HEK293 (cell line): Measurements from ENCODE around the gene SEC61G.

Experiments
- CTCF ChIA-PET: fragments of 350-600 bp; formaldehyde crosslinking; extraction: SDS; loops from one replicate; lab custom pipeline; 2021; ENCODE audit warnings: antibody characterized with exemption; lab: Yijun Ruan, JAX
- POLR2A ChIA-PET: fragments of 300-600 bp; formaldehyde crosslinking; extraction: SDS; loops from one replicate; lab custom pipeline; 2020; ENCODE audit warnings: antibody characterized with exemption, inconsistent platforms; lab: Yijun Ruan, JAX
- H3K27ac ChIP-seq: fragments of 200-500 bp; sonication (Bioruptor generic); 2 replicates; pipeline ENCODE4 v1.5.1; 2014; ENCODE audit warnings: low read depth, low read length, control low read depth, inconsistent platforms; ENCODE audit errors: extremely low read depth
- H3K36me3 ChIP-seq, 2 experiments: fragments of 200-500 bp in 1 of 2; sonication (Bioruptor generic) in 1 of 2; 1 replicate in 1 of 2; 2 replicates in 1 of 2; pipeline ENCODE4 v1.5.1; 2014 to 2017; ENCODE audit warnings: inconsistent platforms in 2 of 2, low read length in 2 of 2; ENCODE audit not compliant: control insufficient read depth in 2 of 2, insufficient read depth in 1 of 2
- H3K4me1 ChIP-seq: fragments of 200-500 bp; sonication (Bioruptor generic); 2 replicates; pipeline ENCODE4 v1.5.1; 2014; ENCODE audit warnings: mild to moderate bottlenecking, low read length, inconsistent platforms; ENCODE audit not compliant: control insufficient read depth, insufficient read depth
- H3K4me3 ChIP-seq: 2 replicates; pipeline ENCODE4 v1.5.1; 2011; ENCODE audit warnings: low read depth, mild to moderate bottlenecking, control low read depth, low read length, moderate library complexity
- H3K9me3 ChIP-seq: fragments of 200-500 bp; sonication (Bioruptor generic); 2 replicates; pipeline ENCODE4 v1.5.1; 2014; ENCODE audit warnings: low read depth, low read length, inconsistent platforms; ENCODE audit not compliant: control insufficient read depth, insufficient read depth
- IKZF3 ChIP-seq: fragments of 450-650 bp; IDR thresholded peaks from 2 replicates; pipeline ENCODE4 v1.5.0; 2018; ENCODE audit warnings: missing biosample characterization, mild to moderate bottlenecking, missing genetic modification characterization, moderate library complexity
- PRDM10 ChIP-seq: fragments of 450-650 bp; formaldehyde crosslinking; IDR thresholded peaks from 2 replicates; pipeline ENCODE4 v1.5.1; 2016; ENCODE audit warnings: missing biosample characterization, missing genetic modification characterization
- PRDM6 ChIP-seq: fragments of 450-650 bp; formaldehyde crosslinking; IDR thresholded peaks from 2 replicates; pipeline ENCODE4 v1.5.1; 2017; ENCODE audit warnings: missing biosample characterization, missing genetic modification characterization
- SCRT2 ChIP-seq: fragments of 450-650 bp; formaldehyde crosslinking; IDR thresholded peaks from 2 replicates; pipeline ENCODE4 v1.5.1; 2016; ENCODE audit warnings: missing biosample characterization, missing genetic modification characterization
- ZBTB26 ChIP-seq: fragments of 450-650 bp; formaldehyde crosslinking; optimal IDR thresholded peaks from 2 replicates; pipeline ENCODE3; 2016; ENCODE audit warnings: missing biosample characterization, mild to moderate bottlenecking, missing genetic modification characterization
- ZBTB48 ChIP-seq: fragments of 450-650 bp; formaldehyde crosslinking; IDR thresholded peaks from 2 replicates; pipeline ENCODE4 v1.5.1; 2016; ENCODE audit warnings: missing biosample characterization, missing genetic modification characterization
- ZFHX2 ChIP-seq: fragments of 450-650 bp; formaldehyde crosslinking; conservative IDR thresholded peaks from 2 replicates; pipeline ENCODE4 v1.5.1; 2016; ENCODE audit warnings: missing biosample characterization, missing genetic modification characterization
- ZNF132 ChIP-seq: fragments of 450-650 bp; formaldehyde crosslinking; IDR thresholded peaks from 2 replicates; pipeline ENCODE4 v1.5.1; 2017; ENCODE audit warnings: missing biosample characterization, missing genetic modification characterization, borderline replicate concordance
- ZNF175 ChIP-seq: fragments of 450-650 bp; formaldehyde crosslinking; IDR thresholded peaks from 2 replicates; pipeline ENCODE4 v1.5.1; 2016; ENCODE audit warnings: missing biosample characterization, missing genetic modification characterization
- ZNF214 ChIP-seq: fragments of 450-650 bp; formaldehyde crosslinking; IDR thresholded peaks from 2 replicates; pipeline ENCODE4 v1.5.1; 2017; ENCODE audit warnings: missing biosample characterization, mild to moderate bottlenecking, missing genetic modification characterization, borderline replicate concordance
- ZNF274 ChIP-seq, 2 experiments: fragments of 200-500 bp in 1 of 2; fragments of 450-650 bp in 1 of 2; sonication (Bioruptor generic) in 1 of 2; formaldehyde crosslinking in 1 of 2; IDR thresholded peaks; 2 replicates each; pipeline versions ENCODE4 v1.5.1 to v1.6.1; 2014 to 2016; ENCODE audit warnings: borderline replicate concordance in 1 of 2, inconsistent platforms in 1 of 2, low read length in 1 of 2, missing biosample characterization in 1 of 2, missing genetic modification characterization in 1 of 2
- ZNF341 ChIP-seq: fragments of 450-650 bp; formaldehyde crosslinking; IDR thresholded peaks from 2 replicates; pipeline ENCODE4; 2016; ENCODE audit warnings: low read depth, missing biosample characterization, missing genetic modification characterization
- ZNF350 ChIP-seq: fragments of 450-650 bp; formaldehyde crosslinking; IDR thresholded peaks from 2 replicates; pipeline ENCODE4 v1.5.0; 2017; ENCODE audit warnings: missing biosample characterization, mild to moderate bottlenecking, missing genetic modification characterization
- ZNF366 ChIP-seq: fragments of 450-650 bp; formaldehyde crosslinking; conservative IDR thresholded peaks from 2 replicates; pipeline ENCODE4 v1.5.1; 2016; ENCODE audit warnings: missing biosample characterization, missing genetic modification characterization
- ZNF513 ChIP-seq: fragments of 450-650 bp; IDR thresholded peaks from 2 replicates; pipeline ENCODE4 v1.5.1; 2018; ENCODE audit warnings: missing biosample characterization, missing genetic modification characterization
- ZNF677 ChIP-seq: fragments of 450-650 bp; IDR thresholded peaks from 2 replicates; pipeline ENCODE4 v1.5.0; 2018; ENCODE audit warnings: missing biosample characterization, mild to moderate bottlenecking, missing genetic modification characterization, moderate library complexity
- ZNF747 ChIP-seq: fragments of 450-650 bp; formaldehyde crosslinking; IDR thresholded peaks from 2 replicates; pipeline ENCODE4 v1.5.1; 2016; ENCODE audit warnings: missing biosample characterization, missing genetic modification characterization
- ZSCAN5A ChIP-seq: fragments of 450-650 bp; formaldehyde crosslinking; IDR thresholded peaks from 2 replicates; pipeline ENCODE4 v1.5.1; 2016; ENCODE audit warnings: missing biosample characterization, missing genetic modification characterization

The SEC61G gene

GRCh38 chr7:54773472-54774399, 14.7 kb upstream of the SEC61G start (continued):
- TF ChIP-seq ZNF341 (peak; percentile 21; the same call in 1 of the 2 replicates), IKZF3 (tag by site-specific recombination) (peak; percentile 46), ZNF132 (tag by site-specific recombination) (no peak), PRDM6 (tag by site-specific recombination) (no peak), ZNF350 (tag by site-specific recombination) (no peak), ZNF747 (no peak), ZFHX2 (tag by site-specific recombination) (no peak), ZBTB26 (tag by site-specific recombination) (no peak)

GRCh38 chr7:54769203-54769602, 10.2 kb upstream of the SEC61G start:
- POLR2A ChIA-PET, result no interaction called here

GRCh38 chr7:54764861-54765260, 5.8 kb upstream of the SEC61G start:
- no peak overlapping the region for H3K4me3 ChIP-seq
- H3K27ac ChIP-seq, result no peak overlapping the region
- no peaks in the 10 kb centered on the region for H3K4me1 ChIP-seq
- H3K9me3 ChIP-seq, result no peaks in the 10 kb centered on the region
- no peaks in the 10 kb centered on the region for H3K36me3 ChIP-seq
- ChIA-PET POLR2A (no interaction called here), CTCF (interaction anchor here (2.0 kb wide), 1 partner anchor 9 kb away, joined by 8 read pairs; no protein-coding TSS in a partner anchor)
- no peak for TF ChIP-seq ZNF274 (IDR thresholded peaks at IDR 0.05; ENCODE audit: low read length)
- TF ChIP-seq ZNF274 (tag by site-specific recombination; IDR thresholded peaks at IDR 0.05; ENCODE audit: borderline replicate concordance), result no peak
- no peak for TF ChIP-seq PRDM10 (tag by site-specific recombination)
- no peak for TF ChIP-seq SCRT2 (tag by site-specific recombination)
- no peak for TF ChIP-seq ZNF175
- TF ChIP-seq ZBTB48 (tag by site-specific recombination), result no peak
- no peak for TF ChIP-seq ZSCAN5A (tag by site-specific recombination)
- no peak for TF ChIP-seq ZNF366 (tag by site-specific recombination)

More at GRCh38 chr7:54769203-54769602, 10.2 kb upstream of the SEC61G start:
- no peak overlapping the region for H3K4me3 ChIP-seq
- no peaks in the 10 kb centered on the region for H3K9me3 ChIP-seq
- H3K27ac ChIP-seq, result no peak overlapping the region
- CTCF ChIA-PET, result interaction anchor here (0.6 to 2.4 kb wide), 4 partner anchors 19 to 1528 kb away, joined by 3 to 10 read pairs (median 4); no protein-coding TSS in a partner anchor
- H3K4me1 ChIP-seq, result no peaks in the 10 kb centered on the region
- TF ChIP-seq ZNF677 (tag by site-specific recombination), result no peak
- TF ChIP-seq ZNF513 (tag by site-specific recombination), result no peak
- no peak for TF ChIP-seq ZNF214 (tag by site-specific recombination)
- TF ChIP-seq, all 188 proteins: peak for 0
- H3K36me3 ChIP-seq, result no peaks in the 10 kb centered on the region
